HEK293 (cell line): ENCODE results near the gene TEX2.

ENCODE experiments used
- MYNN ChIP-seq: fragments of 450-650 bp; formaldehyde crosslinking; IDR thresholded peaks from 2 replicates; pipeline ENCODE4 v1.5.1; 2016; ENCODE audit warnings: missing biosample characterization, missing genetic modification characterization, borderline replicate concordance
- TF ChIP-seq, protein P1 (sequence below): fragments of 450-650 bp; formaldehyde crosslinking; conservative IDR thresholded peaks from 2 replicates; pipeline ENCODE4 v1.5.1; 2016; ENCODE audit warnings: low read depth, missing biosample characterization, missing genetic modification characterization
- TF ChIP-seq, protein P2 (sequence below): fragments of 450-650 bp; formaldehyde crosslinking; IDR thresholded peaks from 2 replicates; pipeline ENCODE4 v1.5.1; 2016; ENCODE audit warnings: missing biosample characterization, missing genetic modification characterization

DNA sequence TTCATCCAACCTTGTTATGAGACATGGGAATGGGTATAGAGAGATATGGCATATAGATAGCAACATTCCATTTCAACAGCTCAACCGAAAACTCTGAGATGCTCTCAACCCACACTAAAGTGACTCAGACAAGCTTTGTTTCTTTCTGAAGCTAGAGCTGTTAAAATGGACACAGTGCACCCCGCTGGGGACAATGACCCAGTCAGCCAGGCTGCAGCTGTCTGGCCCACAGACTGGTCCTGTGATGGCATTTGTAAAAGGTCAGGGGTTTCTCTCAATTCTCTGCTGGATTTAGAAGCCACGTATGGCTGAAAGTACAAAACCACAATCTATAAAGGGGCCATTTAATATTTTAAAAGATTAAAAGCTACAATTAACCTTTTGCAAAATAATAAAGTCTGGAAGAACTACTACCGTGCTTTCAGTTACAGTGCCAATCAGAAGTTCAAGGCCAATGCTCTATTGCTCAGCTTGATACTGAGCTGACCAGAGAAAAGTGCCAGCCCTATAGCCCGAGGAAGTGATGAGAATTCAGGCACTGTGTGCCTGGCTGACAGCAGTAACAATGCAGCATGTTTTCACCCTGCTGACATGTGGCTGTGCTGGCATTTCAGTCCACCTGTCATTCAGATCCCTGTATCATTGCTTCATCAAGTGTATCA is 60.2 kb downstream of the TEX2 start:
- TF ChIP-seq, protein P1, sequence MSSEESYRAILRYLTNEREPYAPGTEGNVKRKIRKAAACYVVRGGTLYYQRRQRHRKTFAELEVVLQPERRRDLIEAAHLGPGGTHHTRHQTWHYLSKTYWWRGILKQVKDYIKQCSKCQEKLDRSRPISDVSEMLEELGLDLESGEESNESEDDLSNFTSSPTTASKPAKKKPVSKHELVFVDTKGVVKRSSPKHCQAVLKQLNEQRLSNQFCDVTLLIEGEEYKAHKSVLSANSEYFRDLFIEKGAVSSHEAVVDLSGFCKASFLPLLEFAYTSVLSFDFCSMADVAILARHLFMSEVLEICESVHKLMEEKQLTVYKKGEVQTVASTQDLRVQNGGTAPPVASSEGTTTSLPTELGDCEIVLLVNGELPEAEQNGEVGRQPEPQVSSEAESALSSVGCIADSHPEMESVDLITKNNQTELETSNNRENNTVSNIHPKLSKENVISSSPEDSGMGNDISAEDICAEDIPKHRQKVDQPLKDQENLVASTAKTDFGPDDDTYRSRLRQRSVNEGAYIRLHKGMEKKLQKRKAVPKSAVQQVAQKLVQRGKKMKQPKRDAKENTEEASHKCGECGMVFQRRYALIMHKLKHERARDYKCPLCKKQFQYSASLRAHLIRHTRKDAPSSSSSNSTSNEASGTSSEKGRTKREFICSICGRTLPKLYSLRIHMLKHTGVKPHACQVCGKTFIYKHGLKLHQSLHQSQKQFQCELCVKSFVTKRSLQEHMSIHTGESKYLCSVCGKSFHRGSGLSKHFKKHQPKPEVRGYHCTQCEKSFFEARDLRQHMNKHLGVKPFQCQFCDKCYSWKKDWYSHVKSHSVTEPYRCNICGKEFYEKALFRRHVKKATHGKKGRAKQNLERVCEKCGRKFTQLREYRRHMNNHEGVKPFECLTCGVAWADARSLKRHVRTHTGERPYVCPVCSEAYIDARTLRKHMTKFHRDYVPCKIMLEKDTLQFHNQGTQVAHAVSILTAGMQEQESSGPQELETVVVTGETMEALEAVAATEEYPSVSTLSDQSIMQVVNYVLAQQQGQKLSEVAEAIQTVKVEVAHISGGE (tag by site-specific recombination), result no peak
- no peak for TF ChIP-seq MYNN (tag by site-specific recombination)
- TF ChIP-seq, protein P2, sequence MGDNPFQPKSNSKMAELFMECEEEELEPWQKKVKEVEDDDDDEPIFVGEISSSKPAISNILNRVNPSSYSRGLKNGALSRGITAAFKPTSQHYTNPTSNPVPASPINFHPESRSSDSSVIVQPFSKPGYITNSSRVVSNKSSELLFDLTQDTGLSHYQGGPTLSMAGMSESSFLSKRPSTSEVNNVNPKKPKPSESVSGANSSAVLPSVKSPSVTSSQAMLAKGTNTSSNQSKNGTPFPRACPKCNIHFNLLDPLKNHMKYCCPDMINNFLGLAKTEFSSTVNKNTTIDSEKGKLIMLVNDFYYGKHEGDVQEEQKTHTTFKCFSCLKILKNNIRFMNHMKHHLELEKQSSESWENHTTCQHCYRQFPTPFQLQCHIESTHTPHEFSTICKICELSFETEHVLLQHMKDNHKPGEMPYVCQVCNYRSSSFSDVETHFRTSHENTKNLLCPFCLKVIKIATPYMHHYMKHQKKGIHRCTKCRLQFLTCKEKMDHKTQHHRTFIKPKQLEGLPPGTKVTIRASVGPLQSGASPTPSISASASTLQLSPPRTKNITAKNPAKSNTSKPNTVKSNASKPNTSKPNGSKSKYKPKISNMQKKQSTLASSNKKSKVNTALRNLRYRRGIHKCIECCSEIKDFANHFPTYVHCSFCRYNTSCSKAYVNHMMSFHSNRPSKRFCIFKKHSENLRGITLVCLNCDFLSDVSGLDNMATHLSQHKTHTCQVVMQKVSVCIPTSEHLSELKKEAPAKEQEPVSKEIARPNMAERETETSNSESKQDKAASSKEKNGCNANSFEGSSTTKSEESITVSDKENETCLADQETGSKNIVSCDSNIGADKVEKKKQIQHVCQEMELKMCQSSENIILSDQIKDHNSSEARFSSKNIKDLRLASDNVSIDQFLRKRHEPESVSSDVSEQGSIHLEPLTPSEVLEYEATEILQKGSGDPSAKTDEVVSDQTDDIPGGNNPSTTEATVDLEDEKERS (tag by site-specific recombination), result no peak
